ENCODE data around the gene COG1.

GRCh38 chr17:73249700-73250099 is 56.8 kb downstream of the COG1 start:
- TF ChIP-seq CTCF (IDR thresholded peaks at IDR 0.05; ENCODE audit: low read length) (no peak), EZH2 (IDR thresholded peaks at IDR 0.05; ENCODE audit: borderline replicate concordance, low read length) (no peak)

Data from OCI-LY1 (cell line).